Ascending aorta (tissue), 2 donors: ENCODE measurements around the gene RABL3. TPM values are rescaled to one million over a fixed set of nuclear protein-coding genes. Genes with fewer than 3 reads are reported as not detected.

Experiments used
- DNase-seq, 2 donors: peaks; one replicate each; pipeline ENCODE4 v3.0.0-alpha.2; 2019; ENCODE audit warnings: low spot score in 2 of 2
- H3K27ac ChIP-seq, 2 donors: fragments of 200-600 bp; sonication (generic); one replicate each; pipeline ENCODE4 v1.5.1; 2016 to 2017; ENCODE audit warnings: mild to moderate bottlenecking in 1 of 2
- H3K27me3 ChIP-seq: fragments of 200-600 bp; sonication (generic); one replicate; pipeline ENCODE4 v1.5.1; 2017
- H3K36me3 ChIP-seq, 2 donors: fragments of 200-600 bp; sonication (generic); one replicate each; pipeline ENCODE4 v1.5.1; 2016
- H3K4me1 ChIP-seq, 2 donors: fragments of 200-600 bp; sonication (generic); one replicate each; pipeline ENCODE4 v1.5.1; 2016 to 2017; ENCODE audit warnings: mild to moderate bottlenecking in 1 of 2
- H3K4me3 ChIP-seq, 2 donors: fragments of 200-600 bp; sonication (generic); one replicate each; pipeline ENCODE4 v1.5.1; 2016 to 2017; ENCODE audit warnings: mild to moderate bottlenecking in 1 of 2
- H3K9me3 ChIP-seq, 2 donors: fragments of 200-600 bp; sonication (generic); one replicate each; pipeline ENCODE4 v1.5.1; 2016
- intact Hi-C: fragments of 100-400 bp; cut with DNase I; formaldehyde crosslinking; loops from one replicate; pipeline ENCODE4 v1.15.1; 2023
- total RNA-seq: library from RNA; depleted of rRNA; stranded (reverse); fragments of >200 nt; gene quantifications from one replicate; pipeline ENCODE4 v1.1.0, GENCODE V29; 2016
- TF ChIP-seq, protein P1 (sequence below), 3 experiments: fragments of 200-600 bp in 2 of 3; fragments of 450-650 bp in 1 of 3; sonication (generic) in 2 of 3; IDR thresholded peaks; one replicate each; pipeline ENCODE4 v1.5.1; 2016 to 2019; ENCODE audit warnings: antibody characterized with exemption in 3 of 3, mild to moderate bottlenecking in 1 of 3, moderate library complexity in 1 of 3

RABL3 gene
- total RNA-seq, 1 donor from 2014 or later = 3.0 TPM

DNA sequence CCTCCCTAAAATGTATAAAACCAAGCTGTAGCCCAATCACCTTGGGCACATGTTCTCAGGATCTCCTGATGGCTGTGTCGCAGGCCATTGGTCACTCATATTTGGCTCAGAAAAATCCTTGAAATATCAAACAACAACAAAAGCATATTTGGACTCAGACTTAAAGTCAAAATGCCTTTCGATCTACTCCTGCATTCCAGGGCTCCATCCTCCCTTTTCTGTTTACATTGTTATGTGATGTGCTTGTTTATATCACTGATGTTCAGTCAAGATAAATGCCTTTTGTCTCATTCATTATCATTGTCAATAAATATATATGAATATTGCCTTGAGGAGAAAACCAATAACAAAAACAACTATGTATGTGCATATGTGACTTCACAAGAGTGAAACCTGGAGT lies 92.0 kb downstream of the RABL3 start:
- no peak for DNase-seq
- TF ChIP-seq, protein P1, sequence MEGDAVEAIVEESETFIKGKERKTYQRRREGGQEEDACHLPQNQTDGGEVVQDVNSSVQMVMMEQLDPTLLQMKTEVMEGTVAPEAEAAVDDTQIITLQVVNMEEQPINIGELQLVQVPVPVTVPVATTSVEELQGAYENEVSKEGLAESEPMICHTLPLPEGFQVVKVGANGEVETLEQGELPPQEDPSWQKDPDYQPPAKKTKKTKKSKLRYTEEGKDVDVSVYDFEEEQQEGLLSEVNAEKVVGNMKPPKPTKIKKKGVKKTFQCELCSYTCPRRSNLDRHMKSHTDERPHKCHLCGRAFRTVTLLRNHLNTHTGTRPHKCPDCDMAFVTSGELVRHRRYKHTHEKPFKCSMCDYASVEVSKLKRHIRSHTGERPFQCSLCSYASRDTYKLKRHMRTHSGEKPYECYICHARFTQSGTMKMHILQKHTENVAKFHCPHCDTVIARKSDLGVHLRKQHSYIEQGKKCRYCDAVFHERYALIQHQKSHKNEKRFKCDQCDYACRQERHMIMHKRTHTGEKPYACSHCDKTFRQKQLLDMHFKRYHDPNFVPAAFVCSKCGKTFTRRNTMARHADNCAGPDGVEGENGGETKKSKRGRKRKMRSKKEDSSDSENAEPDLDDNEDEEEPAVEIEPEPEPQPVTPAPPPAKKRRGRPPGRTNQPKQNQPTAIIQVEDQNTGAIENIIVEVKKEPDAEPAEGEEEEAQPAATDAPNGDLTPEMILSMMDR (IDR thresholded peaks at IDR 0.05) = no peak
- Histone ChIP-seq H3K36me3 (no peaks in the 10 kb centered on the region), H3K4me3 (no peak overlapping the region), H3K4me1 (no peaks in the 10 kb centered on the region), H3K9me3 (no peaks in the 10 kb centered on the region), H3K27ac (no peak overlapping the region), H3K27me3 (no peaks in the 10 kb centered on the region)
- intact Hi-C loops = no loop called here

DNA sequence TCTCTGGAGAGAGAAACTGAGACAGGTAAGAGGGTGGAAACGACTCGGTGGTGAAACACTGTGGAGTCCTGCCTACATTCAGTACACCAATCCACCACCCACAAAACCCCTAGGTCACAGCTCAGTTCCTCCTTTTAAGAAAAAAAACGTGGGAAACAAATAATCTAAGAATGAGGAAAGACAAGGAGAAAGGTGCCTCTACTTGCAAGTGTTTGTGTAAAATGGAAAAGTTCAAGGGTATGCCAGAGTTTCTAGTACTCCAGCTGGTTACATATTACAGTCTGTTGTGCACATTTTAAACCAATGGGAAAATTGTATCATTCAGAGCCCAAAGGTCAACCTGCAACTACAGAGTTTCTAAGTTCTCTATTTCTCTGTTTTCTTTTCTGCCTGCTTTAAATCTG lies 92.5 kb downstream of the RABL3 start:
- Histone ChIP-seq H3K36me3 (no peaks in the 10 kb centered on the region), H3K4me3 (no peak overlapping the region), H3K27ac (no peak overlapping the region), H3K27me3 (no peaks in the 10 kb centered on the region), H3K9me3 (no peaks in the 10 kb centered on the region), H3K4me1 (no peaks in the 10 kb centered on the region)
- no peak for DNase-seq
- TF ChIP-seq, protein P1 (IDR thresholded peaks at IDR 0.05) = no peak
- intact Hi-C loops = no loop called here

DNA sequence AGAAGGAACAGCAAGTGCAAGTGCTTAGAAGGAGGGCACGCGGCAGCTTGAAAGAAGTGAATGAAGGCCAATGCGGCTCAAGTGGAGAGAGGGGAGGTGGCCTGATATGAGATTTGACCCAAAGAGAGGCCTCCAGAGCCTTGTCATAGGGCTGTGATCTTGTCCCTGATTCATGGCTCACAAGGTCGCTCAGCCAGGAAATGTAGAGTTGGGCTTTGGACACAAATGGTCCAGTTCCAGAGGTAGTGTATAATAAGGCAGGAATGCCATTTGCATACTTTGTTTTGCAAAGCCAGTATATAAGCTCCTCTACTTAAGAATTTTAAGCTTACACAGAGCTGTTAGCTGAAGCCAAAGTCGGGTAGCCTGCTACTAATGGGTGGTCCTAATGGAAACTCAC lies 94.0 kb downstream of the RABL3 start:
- DNase-seq = no peak
- Histone ChIP-seq H3K27ac (no peak overlapping the region), H3K27me3 (no peaks in the 10 kb centered on the region), H3K4me3 (no peak overlapping the region), H3K4me1 (no peaks in the 10 kb centered on the region), H3K36me3 (no peaks in the 10 kb centered on the region), H3K9me3 (no peaks in the 10 kb centered on the region)
- TF ChIP-seq, protein P1 (IDR thresholded peaks at IDR 0.05) = no peak
- intact Hi-C loops = no loop called here

DNA sequence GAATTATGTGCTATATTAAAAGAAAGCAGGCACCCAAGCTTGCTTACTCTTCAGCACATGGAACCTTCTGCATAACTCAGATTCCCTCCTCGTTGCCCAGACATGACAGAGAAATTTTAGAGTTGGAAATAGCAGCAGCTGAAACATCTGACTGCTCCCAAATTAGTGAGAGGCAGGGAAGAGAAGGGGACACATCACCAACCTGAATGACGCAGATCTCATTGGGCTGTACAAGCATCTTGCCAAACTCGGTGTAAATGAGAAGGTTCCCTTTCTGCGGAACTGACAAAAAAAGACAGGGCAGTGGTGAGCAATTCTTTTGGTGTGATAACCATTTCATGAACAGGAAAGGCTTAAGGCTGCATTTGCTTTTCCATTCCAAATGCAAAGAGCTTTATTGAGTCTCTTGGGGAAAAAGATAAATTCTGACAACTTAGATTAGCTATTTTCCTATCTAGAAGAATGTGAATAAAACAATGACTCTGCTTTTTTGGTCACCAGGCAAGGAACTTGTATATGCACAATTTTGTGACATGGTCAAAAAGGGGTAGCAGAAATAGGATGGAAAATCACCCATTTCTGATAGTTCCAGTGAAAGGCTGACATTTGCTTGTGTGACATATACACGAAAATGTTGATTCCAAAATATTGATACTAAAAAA lies 95.4 kb downstream of the RABL3 start:
- TF ChIP-seq, protein P1 (IDR thresholded peaks at IDR 0.05) = no peak
- intact Hi-C loops = no loop called here
- no peak for DNase-seq

DNA sequence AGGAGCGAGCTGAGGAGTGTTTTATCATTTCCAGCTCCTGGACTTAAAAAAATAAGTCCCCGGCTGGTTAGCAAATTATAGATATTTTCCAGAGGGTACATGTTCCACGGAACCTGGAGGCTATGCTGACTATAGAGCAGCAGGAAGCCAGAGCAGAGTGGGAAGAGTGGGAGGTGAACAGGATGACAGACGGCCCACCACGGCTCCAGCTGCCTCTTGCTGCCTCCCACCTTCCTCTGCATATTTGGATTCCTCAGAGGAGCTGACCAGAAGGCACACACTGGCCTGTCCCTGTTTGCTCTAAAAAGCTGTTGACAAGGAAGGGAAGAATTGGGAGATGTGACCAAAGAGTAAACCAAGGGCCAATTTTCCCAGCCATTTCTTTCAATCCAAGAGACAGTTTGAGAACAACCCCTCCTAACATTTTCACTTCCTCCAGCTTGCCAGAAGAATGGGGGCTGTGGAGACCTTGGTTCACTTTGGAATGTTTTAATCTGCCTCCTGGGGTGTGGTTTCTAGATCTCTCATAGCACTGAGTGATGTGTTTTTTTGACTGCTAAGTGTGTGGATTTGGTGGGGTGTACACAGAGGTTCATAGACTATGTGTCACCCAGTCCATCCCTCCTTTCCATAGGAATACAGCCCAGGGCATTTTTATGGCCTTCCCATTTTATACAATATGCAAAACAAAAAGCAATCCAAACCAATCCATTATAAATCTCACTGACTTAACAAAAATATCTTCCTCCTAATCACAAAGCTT lies 97.1 kb downstream of the RABL3 start:
- no peak overlapping the region for H3K4me3 ChIP-seq
- TF ChIP-seq, protein P1 (IDR thresholded peaks at IDR 0.05) = no peak
- H3K9me3 ChIP-seq = no peaks in the 10 kb centered on the region
- intact Hi-C loops = no loop called here
- no peaks in the 10 kb centered on the region for H3K36me3 ChIP-seq
- no peak overlapping the region for H3K27ac ChIP-seq
- DNase-seq = no peak
- no peaks in the 10 kb centered on the region for H3K4me1 ChIP-seq
- H3K27me3 ChIP-seq = no peaks in the 10 kb centered on the region

More for the DNA sequence above, 95.4 kb downstream of the RABL3 start:
- no peaks in the 10 kb centered on the region for H3K27me3 ChIP-seq
- H3K4me3 ChIP-seq = no peak overlapping the region
- H3K9me3 ChIP-seq = no peaks in the 10 kb centered on the region
- H3K36me3 ChIP-seq = no peaks in the 10 kb centered on the region
- no peak overlapping the region for H3K27ac ChIP-seq
- H3K4me1 ChIP-seq = no peaks in the 10 kb centered on the region
